ENCODE data around the gene TMEM91.

The TMEM91 gene

DNA sequence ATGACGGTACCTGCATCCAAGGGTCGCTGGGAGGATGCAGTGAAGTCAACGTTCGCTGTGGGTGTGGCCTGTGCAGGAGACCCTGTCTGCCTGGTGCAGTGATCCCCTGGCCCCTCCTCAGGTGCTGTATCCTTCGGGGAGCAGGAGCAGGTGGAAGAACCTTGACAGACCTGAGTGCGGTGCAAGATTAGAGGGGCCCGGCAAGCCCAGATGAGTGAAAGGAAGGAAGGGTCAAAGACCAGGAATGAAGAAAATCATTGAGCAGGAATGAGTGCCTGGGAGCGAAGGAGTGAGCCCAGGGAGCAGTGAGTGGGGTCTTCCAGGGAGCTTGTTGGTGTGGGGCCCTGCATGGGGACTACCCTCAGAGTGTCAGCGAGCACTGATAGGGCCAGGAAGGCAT is 38.1 kb downstream of the TMEM91 start:
- TF ChIP-seq Cebpa-rat (IDR thresholded peaks at IDR 0.05), result no peak
- Histone ChIP-seq H3K9ac (no peak overlapping the region), H3K9me3 (no peaks in the 10 kb centered on the region)

DNA sequence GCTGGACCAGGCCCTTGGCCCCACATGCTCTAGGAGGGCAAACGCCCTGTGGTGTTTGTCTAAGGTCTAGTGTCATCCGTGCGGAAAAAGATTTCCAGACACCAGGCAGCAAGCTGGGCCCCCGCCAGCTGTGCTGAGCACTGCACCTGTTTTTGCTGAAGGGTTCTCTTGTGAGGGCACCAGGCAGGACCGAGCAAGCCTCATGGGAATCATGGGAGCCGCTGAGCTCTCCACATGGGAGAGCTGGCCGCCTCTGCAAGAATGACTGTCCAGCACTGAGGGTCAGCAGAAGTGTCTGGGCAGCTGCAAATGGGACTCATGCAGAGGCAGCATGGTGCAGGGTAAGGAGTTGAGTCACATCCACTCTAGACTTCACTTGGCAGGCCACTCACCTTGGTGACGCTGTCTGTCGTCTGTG is 38.8 kb downstream of the TMEM91 start:
- no peaks in the 10 kb centered on the region for H3K27me3 ChIP-seq
- H3K4me3 ChIP-seq, result no peak overlapping the region
- H3K9ac ChIP-seq, result no peak overlapping the region
- H3K4me2 ChIP-seq, result peak overlapping the region; percentile 77
- H3K27ac ChIP-seq, result peak overlapping the region; percentile 74
- peaks cover 58% of the 10 kb centered on the region for H3K4me1 ChIP-seq
- H4K20me1 ChIP-seq, result no peaks in the 10 kb centered on the region
- H3K36me3 ChIP-seq, result peaks cover 94% of the 10 kb centered on the region
- no peak for TF ChIP-seq Cebpa-rat (IDR thresholded peaks at IDR 0.05)
- no peaks in the 10 kb centered on the region for H3K9me3 ChIP-seq

More for the DNA sequence above, 38.1 kb downstream of the TMEM91 start:
- peaks cover 58% of the 10 kb centered on the region for H3K4me1 ChIP-seq
- H3K4me2 ChIP-seq, result peak overlapping the region; percentile 77
- peaks cover 89% of the 10 kb centered on the region for H3K36me3 ChIP-seq
- no peak overlapping the region for H3K4me3 ChIP-seq
- H4K20me1 ChIP-seq, result no peaks in the 10 kb centered on the region
- no peaks in the 10 kb centered on the region for H3K27me3 ChIP-seq
- H3K27ac ChIP-seq, result peak overlapping the region; percentile 74

DNA sequence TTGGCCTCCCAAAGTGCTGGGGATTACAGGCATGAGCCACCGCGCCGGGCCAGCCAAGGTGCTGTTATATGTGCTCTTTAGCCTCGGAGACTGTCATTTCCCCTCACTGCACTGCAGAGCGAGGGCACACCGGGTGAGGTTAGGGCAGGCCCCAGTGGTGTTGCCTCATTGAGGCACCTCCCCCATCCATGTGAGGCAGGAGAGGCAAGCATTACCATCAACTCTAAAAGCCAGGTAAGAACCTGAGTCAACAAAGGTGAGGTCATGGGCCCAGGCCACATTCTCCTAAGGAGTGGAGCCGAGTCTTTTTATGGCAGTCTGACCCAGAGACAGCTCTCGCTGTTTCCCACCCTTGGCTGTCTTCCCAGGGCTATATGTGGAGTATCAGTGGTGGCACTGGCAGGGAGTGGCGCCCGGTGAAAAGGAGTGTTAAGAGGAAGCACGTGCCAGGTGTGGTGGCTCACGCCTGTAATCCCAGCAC is 39.9 kb downstream of the TMEM91 start:
- Histone ChIP-seq H3K9me3 (no peaks in the 10 kb centered on the region), H3K4me2 (no peak overlapping the region), H3K36me3 (peaks cover 94% of the 10 kb centered on the region), H3K27ac (no peak overlapping the region), H3K27me3 (no peaks in the 10 kb centered on the region), H3K9ac (no peak overlapping the region), H4K20me1 (no peaks in the 10 kb centered on the region), H3K4me3 (no peak overlapping the region), H3K4me1 (peaks cover 58% of the 10 kb centered on the region)
- TF ChIP-seq Cebpa-rat (IDR thresholded peaks at IDR 0.05), result no peak

DNA sequence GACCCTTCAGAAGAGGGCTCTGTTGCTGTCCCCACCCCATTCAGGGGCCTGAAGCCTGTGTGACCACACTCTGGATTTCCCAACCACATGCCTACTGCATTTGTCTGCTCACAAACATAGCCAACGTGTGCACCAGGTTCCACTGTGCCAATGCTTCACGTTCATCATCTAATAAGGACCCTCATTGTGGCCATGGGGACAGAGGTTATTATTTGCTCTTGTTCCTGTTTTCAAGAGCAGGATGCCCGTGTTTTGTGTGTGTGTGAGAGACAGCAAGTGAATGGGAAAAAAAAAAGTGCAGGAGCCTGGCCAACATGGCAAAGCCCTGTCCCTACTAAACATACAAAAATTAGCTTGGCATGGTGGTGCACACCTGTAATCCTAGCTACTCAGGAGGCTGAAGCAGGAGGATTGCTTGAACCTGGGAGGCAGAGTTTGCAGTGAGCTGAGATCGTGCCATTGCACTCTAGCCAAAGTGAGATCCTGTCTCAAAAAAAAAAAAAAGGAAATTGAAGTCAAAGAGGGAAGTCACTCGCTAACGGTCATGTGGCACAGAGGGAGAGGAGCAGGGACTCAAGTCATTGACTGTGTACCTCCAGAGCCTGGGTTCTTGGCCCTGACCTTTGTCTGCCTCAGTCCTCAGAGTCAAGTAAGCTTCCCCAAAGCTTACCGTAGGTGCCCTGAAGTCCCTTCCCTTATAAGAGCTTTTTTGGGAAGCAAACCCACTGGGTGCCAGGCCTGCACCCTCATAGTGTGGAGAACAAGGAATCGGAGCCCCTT is 44.0 kb downstream of the TMEM91 start:
- Histone ChIP-seq H3K4me3 (no peak overlapping the region), H3K4me1 (peaks cover 20% of the 10 kb centered on the region), H3K9me3 (no peaks in the 10 kb centered on the region), H3K9ac (peak overlapping the region; percentile 52; the same call in 1 of the 2 replicates), H3K27me3 (no peaks in the 10 kb centered on the region), H3K36me3 (peaks cover 96% of the 10 kb centered on the region), H3K27ac (peak overlapping the region; percentile 72), H4K20me1 (no peaks in the 10 kb centered on the region), H3K4me2 (peak overlapping the region; percentile 51)
- TF ChIP-seq Cebpa-rat (IDR thresholded peaks at IDR 0.05), result no peak

DNA sequence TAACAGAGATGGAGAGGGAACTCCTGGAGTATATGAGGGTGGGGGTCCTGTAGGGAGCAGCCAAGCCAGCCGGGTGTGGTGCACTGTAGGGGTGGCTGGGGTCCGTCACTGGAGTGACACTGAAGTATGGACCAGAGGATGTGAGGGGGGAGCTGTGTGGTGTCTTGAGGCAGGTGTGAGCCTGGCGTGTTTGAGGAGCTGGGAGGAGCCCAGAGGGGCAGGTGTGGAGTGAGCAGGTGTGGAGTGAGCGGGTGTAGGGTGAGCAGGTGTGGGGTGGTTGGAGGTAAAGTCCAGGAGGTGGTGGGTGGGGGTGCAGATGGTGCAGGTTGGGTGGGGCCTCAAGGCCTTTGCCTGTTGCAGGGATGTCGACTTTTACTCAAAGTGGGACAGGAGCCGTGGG is 45.0 kb downstream of the TMEM91 start:
- TF ChIP-seq Cebpa-rat (IDR thresholded peaks at IDR 0.05), result no peak
- Histone ChIP-seq H3K36me3 (peaks cover 99% of the 10 kb centered on the region), H3K4me1 (peaks cover 18% of the 10 kb centered on the region), H4K20me1 (no peaks in the 10 kb centered on the region), H3K4me3 (no peak overlapping the region), H3K27me3 (no peaks in the 10 kb centered on the region), H3K27ac (peak overlapping the region; percentile 72; the same call in 1 of the 2 replicates), H3K9ac (no peak overlapping the region; the same call in 1 of the 2 replicates), H3K9me3 (no peaks in the 10 kb centered on the region), H3K4me2 (no peak overlapping the region)

DNA sequence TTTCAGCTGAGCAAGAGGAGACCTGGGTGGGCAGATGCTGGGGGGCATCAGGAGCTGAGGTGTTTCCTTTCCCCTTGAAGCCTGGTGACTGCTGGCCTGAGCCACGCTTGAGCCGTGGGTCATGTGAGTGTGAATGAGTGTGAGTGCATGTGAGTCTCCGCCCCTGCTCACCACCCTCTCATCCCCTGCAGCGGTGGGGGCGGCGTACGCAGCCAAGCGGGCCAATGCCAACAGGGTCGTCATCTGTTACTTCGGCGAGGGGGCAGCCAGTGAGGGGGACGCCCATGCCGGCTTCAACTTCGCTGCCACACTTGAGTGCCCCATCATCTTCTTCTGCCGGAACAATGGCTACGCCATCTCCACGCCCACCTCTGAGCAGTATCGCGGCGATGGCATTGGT is 45.6 kb downstream of the TMEM91 start:
- no peak overlapping the region for H3K4me2 ChIP-seq

DNA sequence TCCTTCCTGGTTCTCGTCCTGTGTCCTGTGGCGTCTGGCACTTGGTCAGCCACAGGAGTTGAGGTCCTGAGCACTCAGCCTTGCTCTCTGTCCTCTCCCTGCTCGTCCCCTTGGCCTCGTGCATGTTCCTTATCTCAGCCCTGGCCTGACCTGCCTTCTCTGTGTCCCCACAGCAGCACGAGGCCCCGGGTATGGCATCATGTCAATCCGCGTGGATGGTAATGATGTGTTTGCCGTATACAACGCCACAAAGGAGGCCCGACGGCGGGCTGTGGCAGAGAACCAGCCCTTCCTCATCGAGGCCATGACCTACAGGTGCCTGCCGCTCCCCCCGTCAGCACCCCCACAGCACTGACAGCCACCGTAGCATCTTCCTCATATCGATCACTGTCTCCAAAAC is 46.1 kb downstream of the TMEM91 start:
- H3K36me3 ChIP-seq, result peaks cover 90% of the 10 kb centered on the region
- H3K27ac ChIP-seq, result no peak overlapping the region
- H3K4me1 ChIP-seq, result peaks cover 27% of the 10 kb centered on the region
- no peak overlapping the region for H3K9ac ChIP-seq
- no peaks in the 10 kb centered on the region for H3K27me3 ChIP-seq
- TF ChIP-seq Cebpa-rat (IDR thresholded peaks at IDR 0.05), result no peak
- H3K9me3 ChIP-seq, result no peaks in the 10 kb centered on the region
- H3K4me2 ChIP-seq, result no peak overlapping the region
- no peaks in the 10 kb centered on the region for H4K20me1 ChIP-seq
- no peak overlapping the region for H3K4me3 ChIP-seq

More for the DNA sequence above, 45.6 kb downstream of the TMEM91 start:
- Histone ChIP-seq H3K9ac (no peak overlapping the region), H3K4me3 (no peak overlapping the region), H4K20me1 (no peaks in the 10 kb centered on the region), H3K36me3 (peaks cover 95% of the 10 kb centered on the region), H3K27me3 (no peaks in the 10 kb centered on the region), H3K4me1 (peaks cover 24% of the 10 kb centered on the region), H3K27ac (no peak overlapping the region), H3K9me3 (no peaks in the 10 kb centered on the region)
- TF ChIP-seq Cebpa-rat (IDR thresholded peaks at IDR 0.05), result no peak

DNA sequence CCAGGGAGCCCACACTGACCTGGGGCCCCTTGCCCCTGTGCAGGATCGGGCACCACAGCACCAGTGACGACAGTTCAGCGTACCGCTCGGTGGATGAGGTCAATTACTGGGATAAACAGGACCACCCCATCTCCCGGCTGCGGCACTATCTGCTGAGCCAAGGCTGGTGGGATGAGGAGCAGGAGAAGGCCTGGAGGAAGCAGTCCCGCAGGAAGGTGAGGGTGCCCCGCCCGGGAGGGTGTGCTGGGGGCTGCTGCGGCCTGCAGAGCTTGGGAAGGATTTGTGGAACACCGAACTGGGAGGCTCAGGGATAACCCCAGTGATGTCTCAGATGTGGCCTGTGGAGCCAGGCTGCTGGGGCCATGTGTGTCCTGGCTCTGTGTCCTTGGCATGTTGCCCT is 46.6 kb downstream of the TMEM91 start:
- H3K9me3 ChIP-seq, result no peaks in the 10 kb centered on the region
- no peak overlapping the region for H3K9ac ChIP-seq
- no peaks in the 10 kb centered on the region for H4K20me1 ChIP-seq
- no peak overlapping the region for H3K27ac ChIP-seq
- H3K27me3 ChIP-seq, result no peaks in the 10 kb centered on the region
- no peak overlapping the region for H3K4me2 ChIP-seq
- TF ChIP-seq Cebpa-rat (IDR thresholded peaks at IDR 0.05), result no peak
- H3K4me3 ChIP-seq, result no peak overlapping the region
- peaks cover 32% of the 10 kb centered on the region for H3K4me1 ChIP-seq
- peaks cover 85% of the 10 kb centered on the region for H3K36me3 ChIP-seq

DNA sequence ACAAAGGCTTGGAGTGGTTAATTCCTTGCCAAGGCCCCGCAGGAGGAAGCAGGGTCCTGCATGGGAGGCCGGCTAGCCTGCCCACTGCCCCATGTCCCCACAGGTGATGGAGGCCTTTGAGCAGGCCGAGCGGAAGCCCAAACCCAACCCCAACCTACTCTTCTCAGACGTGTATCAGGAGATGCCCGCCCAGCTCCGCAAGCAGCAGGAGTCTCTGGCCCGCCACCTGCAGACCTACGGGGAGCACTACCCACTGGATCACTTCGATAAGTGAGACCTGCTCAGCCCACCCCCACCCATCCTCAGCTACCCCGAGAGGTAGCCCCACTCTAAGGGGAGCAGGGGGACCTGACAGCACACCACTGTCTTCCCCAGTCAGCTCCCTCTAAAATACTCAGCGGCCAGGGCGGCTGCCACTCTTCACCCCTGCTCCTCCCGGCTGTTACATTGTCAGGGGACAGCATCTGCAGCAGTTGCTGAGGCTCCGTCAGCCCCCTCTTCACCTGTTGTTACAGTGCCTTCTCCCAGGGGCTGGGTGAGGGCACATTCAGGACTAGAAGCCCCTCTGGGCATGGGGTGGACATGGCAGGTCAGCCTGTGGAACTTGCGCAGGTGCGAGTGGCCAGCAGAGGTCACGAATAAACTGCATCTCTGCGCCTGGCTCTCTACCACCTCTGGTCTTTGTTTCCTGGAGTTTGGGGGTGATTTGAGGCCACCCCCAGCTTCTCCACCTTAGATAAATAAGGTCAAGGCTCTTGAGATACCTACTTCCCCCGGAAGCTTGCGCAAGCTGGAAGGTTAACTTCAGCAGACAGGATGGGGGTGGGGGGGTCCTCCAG is 48.2 kb downstream of the TMEM91 start:
- Histone ChIP-seq H3K9ac (no peak overlapping the region), H3K4me2 (no peak overlapping the region), H3K27me3 (no peaks in the 10 kb centered on the region), H4K20me1 (no peaks in the 10 kb centered on the region), H3K36me3 (peaks cover 76% of the 10 kb centered on the region), H3K4me3 (no peak overlapping the region), H3K27ac (no peak overlapping the region), H3K4me1 (peaks cover 46% of the 10 kb centered on the region), H3K9me3 (no peaks in the 10 kb centered on the region)
- TF ChIP-seq Cebpa-rat (IDR thresholded peaks at IDR 0.05), result no peak

All from BLaER1 (cell line).